SK-N-SH (cell line): ENCODE results near the gene RASSF8. TPM values are rescaled to one million over a fixed set of nuclear protein-coding genes. Genes with fewer than 3 reads are reported as not detected.

Experiments
- CTCF ChIA-PET: fragments of 300-600, 350-600 bp; formaldehyde crosslinking; extraction: SDS; loops from one replicate; lab custom pipeline; 2021; lab: Yijun Ruan, JAX
- POLR2A ChIA-PET: fragments of 350-600 bp; sonication (Branson Sonifier 250); formaldehyde crosslinking; extraction: SDS; loops from one replicate; lab custom pipeline; 2020; ENCODE audit warnings: antibody characterized with exemption, inconsistent platforms; lab: Yijun Ruan, JAX
- DNase-seq: peaks from one replicate; pipeline ENCODE4 v3.0.0; 2012
- H2AFZ ChIP-seq: fragments of 200-600 bp; sonication (generic); 2 replicates; pipeline ENCODE4 v1.8.1; 2016; ENCODE audit warnings: antibody characterized with exemption, mild to moderate bottlenecking, low read depth
- H3F3A ChIP-seq: fragments of 200-600 bp; sonication (generic); replicated peaks from 2 replicates; pipeline ENCODE3; 2016; ENCODE audit warnings: antibody characterized with exemption, mild to moderate bottlenecking; ENCODE audit not compliant: insufficient read depth
- H3K27ac ChIP-seq, 2 experiments: fragments of 200-500 bp in 1 of 2; fragments of 200-600 bp in 1 of 2; sonication (Bioruptor generic) in 1 of 2; sonication (generic), shearing (Covaris generic) in 1 of 2; 2 replicates each; pipeline versions ENCODE4 v1.5.1 to v1.6.1; 2014 to 2016; ENCODE audit warnings: low read depth in 2 of 2, inconsistent platforms in 1 of 2, low read length in 1 of 2, mild to moderate bottlenecking in 1 of 2, mixed read lengths in 1 of 2
- H3K27me3 ChIP-seq: fragments of 200-600 bp; sonication (generic), shearing (Covaris generic); 2 replicates; pipeline ENCODE4 v1.6.1; 2016; ENCODE audit warnings: mixed run types; ENCODE audit not compliant: insufficient read depth
- H3K36me3 ChIP-seq, 2 experiments: fragments of 200-500 bp in 1 of 2; fragments of 200-600 bp in 1 of 2; sonication (Bioruptor generic) in 1 of 2; sonication (generic) in 1 of 2; replicated peaks in 1 of 2; 2 replicates each; pipeline versions ENCODE3 to v1.5.1; 2014 to 2016; ENCODE audit warnings: low read length in 1 of 2, mild to moderate bottlenecking in 1 of 2; ENCODE audit not compliant: insufficient read depth in 2 of 2, control insufficient read depth in 1 of 2
- H3K4me1 ChIP-seq, 2 experiments: fragments of 200-500 bp in 1 of 2; fragments of 200-600 bp in 1 of 2; sonication (Bioruptor generic) in 1 of 2; sonication (generic), shearing (Covaris generic) in 1 of 2; 2 replicates each; pipeline versions ENCODE4 v1.5.1 to v1.6.1; 2014 to 2016; ENCODE audit warnings: low read depth in 1 of 2, low read length in 1 of 2, mixed run types in 1 of 2; ENCODE audit not compliant: insufficient read depth in 2 of 2, control insufficient read depth in 1 of 2
- H3K4me2 ChIP-seq: fragments of 200-600 bp; sonication (generic), shearing (Covaris generic); 2 replicates; pipeline ENCODE4 v1.6.1; 2017; ENCODE audit warnings: mixed run types
- H3K4me3 ChIP-seq, 2 experiments: fragments of 200-500 bp in 1 of 2; fragments of 200-600 bp in 1 of 2; sonication (Bioruptor generic) in 1 of 2; sonication (generic), shearing (Covaris generic) in 1 of 2; 2 replicates each; pipeline versions ENCODE4 v1.5.1 to v1.8.1; 2014 to 2016; ENCODE audit warnings: low read depth in 2 of 2, inconsistent platforms in 1 of 2, low read length in 1 of 2, mild to moderate bottlenecking in 1 of 2, mixed read lengths in 1 of 2, moderate library complexity in 1 of 2
- H3K79me2 ChIP-seq: fragments of 200-600 bp; sonication (generic); 2 replicates; pipeline ENCODE4 v1.8.1; 2017; ENCODE audit warnings: mild to moderate bottlenecking; ENCODE audit not compliant: insufficient read depth
- H3K9ac ChIP-seq: fragments of 200-600 bp; sonication (generic); 2 replicates; pipeline ENCODE4 v1.6.1; 2017; ENCODE audit warnings: mixed run types
- H3K9me2 ChIP-seq: fragments of 200-600 bp; sonication (generic); 2 replicates; pipeline ENCODE4 v1.6.1; 2017; ENCODE audit warnings: mixed run types
- H3K9me3 ChIP-seq: fragments of 200-600 bp; sonication (generic); 2 replicates; pipeline ENCODE4 v1.6.1; 2017; ENCODE audit warnings: mixed run types, mild to moderate bottlenecking, moderate library complexity
- H4K20me1 ChIP-seq: fragments of 200-600 bp; sonication (generic); 2 replicates; pipeline ENCODE4 v1.6.1; 2017; ENCODE audit warnings: mild to moderate bottlenecking, mixed run types; ENCODE audit not compliant: insufficient read depth
- CTCF ChIP-seq: fragments of 200-600 bp; sonication (generic); IDR thresholded peaks from 2 replicates; pipeline ENCODE4 v1.6.1; 2017; ENCODE audit warnings: antibody characterized with exemption, mild to moderate bottlenecking, moderate library complexity
- EP300 ChIP-seq, 2 experiments: IDR thresholded peaks; 2 replicates each; pipeline versions ENCODE4 v1.4.0 to v1.6.1; 2012; ENCODE audit warnings: borderline replicate concordance in 1 of 2, low read depth in 1 of 2, low read length in 1 of 2
- GATA2 ChIP-seq: sonication (generic); formaldehyde crosslinking; IDR thresholded peaks from 2 replicates; pipeline ENCODE4 v1.5.0; 2020; ENCODE audit warnings: mild to moderate bottlenecking, missing genetic modification reagents
- IRF3 ChIP-seq: fragments of 150-350 bp; IDR thresholded peaks from 2 replicates; pipeline ENCODE4 v1.6.1; 2016; ENCODE audit warnings: mild to moderate bottlenecking, low read depth, low read length
- JUND ChIP-seq: IDR thresholded peaks from 2 replicates; pipeline ENCODE4 v1.4.0; 2012
- MEF2A ChIP-seq: IDR thresholded peaks from 2 replicates; pipeline ENCODE4 v1.4.0; 2012; ENCODE audit warnings: low read depth, borderline replicate concordance
- MXI1 ChIP-seq: IDR thresholded peaks from 2 replicates; pipeline ENCODE4 v1.6.1; 2012; ENCODE audit warnings: mild to moderate bottlenecking, low read depth, low read length, improper control_type of control experiment
- NFIC ChIP-seq: IDR thresholded peaks from 2 replicates; pipeline ENCODE4 v1.4.0; 2012; ENCODE audit warnings: borderline replicate concordance
- TCF12 ChIP-seq: IDR thresholded peaks from 2 replicates; pipeline ENCODE4 v1.4.0; 2012
- ZBTB33 ChIP-seq: IDR thresholded peaks from 2 replicates; pipeline ENCODE4 v1.4.0; 2012; ENCODE audit warnings: low read depth, borderline replicate concordance
- WGBS: methylation state at CpG from one replicate; pipeline ENCODE4 v1.1.6; 2017; ENCODE audit warnings: low lambda C conversion rate; 5-methylcytosine and 5-hydroxymethylcytosine counted together
- polyA plus RNA-seq, 3 experiments: library from polyadenylated mRNA; depleted of rRNA; stranded (reverse); fragments of >200 nt; gene quantifications; 2 replicates each; pipeline ENCODE4 v1.2.3, GENCODE V29; 2012

RASSF8 gene
- polyA plus RNA-seq, 1 of the 3 experiments (the other 2 are of a cell fraction) = 15.3 TPM

GRCh38 chr12:26043135-26044006, 84.9 kb downstream of the RASSF8 start:
- no peak for DNase-seq
- H3K27ac ChIP-seq = peak overlapping the region; percentile 46 to 86
- peaks cover 7% of the 10 kb centered on the region for H3F3A ChIP-seq
- no peaks in the 10 kb centered on the region for H3K9me2 ChIP-seq
- H3K27me3 ChIP-seq = no peaks in the 10 kb centered on the region
- CTCF ChIA-PET = interaction anchor here (0.8 to 1.2 kb wide), 2 partner anchors 25 to 84 kb away, joined by 3 to 4 read pairs; no protein-coding TSS in a partner anchor
- no peaks in the 10 kb centered on the region for H3K9me3 ChIP-seq
- TF ChIP-seq JUND = no peak
- TF ChIP-seq MXI1 = no peak
- TF ChIP-seq GATA2 (CRISPR knock-in tag) = peak; percentile 59
- TF ChIP-seq, all 33 proteins: peak for 1
- POLR2A ChIA-PET = no interaction called here
- Histone ChIP-seq H2AFZ (no peak overlapping the region), H3K4me1 (peaks cover 28 to 36% of the 10 kb centered on the region in 2 experiments), H3K9ac (no peak overlapping the region; the same call in 1 of the 2 replicates), H3K4me3 (peak overlapping the region; percentile 5 to 28; a peak in 2 of 4 replicates), H3K4me2 (peak overlapping the region; percentile 68), H4K20me1 (peaks cover 85% of the 10 kb centered on the region), H3K36me3 (no peaks in the 10 kb centered on the region), H3K79me2 (peaks cover 100% of the 10 kb centered on the region)
- WGBS = 35% methylated on average over 10 of the region's 10 CpGs

- H3K36me3 ChIP-seq = no peaks in the 10 kb centered on the region
- TF ChIP-seq NFIC = 0 out of 2 replicates have a peak, but pooled peaks have one; percentile 22
- no peak for TF ChIP-seq MEF2A
- TF ChIP-seq TCF12 = 0 out of 2 replicates have a peak, but pooled peaks have one; percentile 4
- H3K9me2 ChIP-seq = no peaks in the 10 kb centered on the region
- peak overlapping the region; percentile 5 to 28; a peak in 2 of 4 replicates for H3K4me3 ChIP-seq
- peaks cover 7% of the 10 kb centered on the region for H3F3A ChIP-seq
- H3K9me3 ChIP-seq = no peaks in the 10 kb centered on the region
- peak overlapping the region; percentile 46 to 86 for H3K27ac ChIP-seq
- peaks cover 83% of the 10 kb centered on the region for H4K20me1 ChIP-seq
- peaks cover 28 to 36% of the 10 kb centered on the region in 2 experiments for H3K4me1 ChIP-seq
- no peak overlapping the region for H2AFZ ChIP-seq
- H3K27me3 ChIP-seq = no peaks in the 10 kb centered on the region
- no peak for DNase-seq
- no peak overlapping the region; the same call in 1 of the 2 replicates for H3K9ac ChIP-seq
- CTCF ChIA-PET = interaction anchor here (0.8 kb wide), 2 partner anchors 24 to 84 kb away, joined by 3 to 4 read pairs; no protein-coding TSS in a partner anchor
- H3K79me2 ChIP-seq = peaks cover 100% of the 10 kb centered on the region
- POLR2A ChIA-PET = no interaction called here
- peak overlapping the region; percentile 68 for H3K4me2 ChIP-seq
Measured at GRCh38 chr12:26044007-26044394, 85.5 kb downstream of the RASSF8 start.

- Histone ChIP-seq H3K79me2 (peaks cover 100% of the 10 kb centered on the region), H4K20me1 (peaks cover 81% of the 10 kb centered on the region)
- CTCF ChIA-PET = interaction anchor here (0.8 kb wide), 2 partner anchors 24 to 85 kb away, joined by 3 to 4 read pairs; no protein-coding TSS in a partner anchor
Measured at GRCh38 chr12:26044592-26044991, 86.1 kb downstream of the RASSF8 start.

More at GRCh38 chr12:26044592-26044991, 86.1 kb downstream of the RASSF8 start:
- H3K27me3 ChIP-seq = no peaks in the 10 kb centered on the region
- POLR2A ChIA-PET = no interaction called here
- H3K4me3 ChIP-seq = no peak overlapping the region
- no peak for DNase-seq
- peaks cover 28 to 36% of the 10 kb centered on the region in 2 experiments for H3K4me1 ChIP-seq
- H3K4me2 ChIP-seq = peak overlapping the region; percentile 68; the same call in 1 of the 2 replicates
- H3K36me3 ChIP-seq = no peaks in the 10 kb centered on the region
- H3K9me3 ChIP-seq = no peaks in the 10 kb centered on the region
- TF ChIP-seq CTCF = peak; percentile 21; the same call in 1 of the 2 replicates
- TF ChIP-seq ZBTB33 = no peak
- no peak for TF ChIP-seq MXI1
- TF ChIP-seq IRF3 = no peak
- TF ChIP-seq EP300 (IDR thresholded peaks at IDR 0.05; ENCODE audit: borderline replicate concordance in 1 of 2, low read depth in 1 of 2, low read length in 1 of 2) = no peak
- 93% methylated on average over 1 of the region's 1 CpG for WGBS
- no peaks in the 10 kb centered on the region for H3K9me2 ChIP-seq
- peak overlapping the region; percentile 46 to 86; a peak in 2 of 4 replicates for H3K27ac ChIP-seq
- H3F3A ChIP-seq = peaks cover 7% of the 10 kb centered on the region
- H2AFZ ChIP-seq = no peak overlapping the region
- no peak overlapping the region; the same call in 1 of the 2 replicates for H3K9ac ChIP-seq
